Mucosa of descending colon (tissue), 3 donors: Measurements from ENCODE around the gene ERC2. TPM values are rescaled to one million over a fixed set of nuclear protein-coding genes. Genes with fewer than 3 reads are reported as not detected.

Experiments
- ATAC-seq: fragments of 200-7000 bp; cut with Tn5 transposase; one replicate; pipeline ENCODE4 v1.9.1; 2020; ENCODE audit warnings: mild to moderate bottlenecking, moderate library complexity
- DNase-seq, 3 donors: peaks; one replicate each; pipeline ENCODE4 v3.0.0-alpha.2; 2020
- H3K36me3 ChIP-seq: fragments of 200-600 bp; one replicate; pipeline ENCODE4 v1.8.0; 2021; ENCODE audit warnings: low read depth, mild to moderate bottlenecking
- H3K4me1 ChIP-seq: fragments of 200-600 bp; one replicate; pipeline ENCODE4 v1.8.0; 2021; ENCODE audit warnings: low read depth, mild to moderate bottlenecking
- H3K4me3 ChIP-seq: fragments of 200-600 bp; one replicate; pipeline ENCODE4 v1.8.0; 2021; ENCODE audit warnings: mild to moderate bottlenecking
- H3K9me3 ChIP-seq: fragments of 200-600 bp; one replicate; pipeline ENCODE4 v1.8.0; 2021; ENCODE audit warnings: mild to moderate bottlenecking
- intact Hi-C, 2 donors: fragments of 100-400 bp; cut with DNase I in 1 of 2; cut with micrococcal nuclease in 1 of 2; formaldehyde crosslinking; loops; one replicate each; pipeline versions ENCODE4 v1.11.0 to v1.11.1; 2022; cut with DNase I, micrococcal nuclease
- total RNA-seq, 3 donors: library from RNA; stranded (reverse); fragmentation: NEBNext Ultra II Directional in 2 of 3; extraction: Animal tissue kit (Norgen Biotek cat#: 25700) in 2 of 3; gene quantifications; one replicate each; pipeline versions ENCODE4 v1.2.1 to v1.2.4, GENCODE V29; 2021 to 2023
- TF ChIP-seq, protein P1 (sequence below): fragments of 200-600 bp; IDR thresholded peaks from one replicate; pipeline ENCODE4 v1.8.0; 2022; ENCODE audit warnings: antibody characterized with exemption, mild to moderate bottlenecking
- donor health status: DM: no; HTN: no; CAD: no; lungs with moderate emphysema.
- donor health status: DM: no; HTN: no; CAD: no.
- donor health status: DM: no; HTN: yes; CAD: no.

Gene ERC2
- total RNA-seq, 3 donors from 2014 or later = 0.06 to 1.8 (median 0.43) TPM

GRCh38 chr3:56458496-56459103 lies 9.7 kb downstream of the ERC2 start:
- H3K9me3 ChIP-seq = no peaks in the 10 kb centered on the region
- no peaks in the 10 kb centered on the region for H3K36me3 ChIP-seq
- TF ChIP-seq, protein P1, sequence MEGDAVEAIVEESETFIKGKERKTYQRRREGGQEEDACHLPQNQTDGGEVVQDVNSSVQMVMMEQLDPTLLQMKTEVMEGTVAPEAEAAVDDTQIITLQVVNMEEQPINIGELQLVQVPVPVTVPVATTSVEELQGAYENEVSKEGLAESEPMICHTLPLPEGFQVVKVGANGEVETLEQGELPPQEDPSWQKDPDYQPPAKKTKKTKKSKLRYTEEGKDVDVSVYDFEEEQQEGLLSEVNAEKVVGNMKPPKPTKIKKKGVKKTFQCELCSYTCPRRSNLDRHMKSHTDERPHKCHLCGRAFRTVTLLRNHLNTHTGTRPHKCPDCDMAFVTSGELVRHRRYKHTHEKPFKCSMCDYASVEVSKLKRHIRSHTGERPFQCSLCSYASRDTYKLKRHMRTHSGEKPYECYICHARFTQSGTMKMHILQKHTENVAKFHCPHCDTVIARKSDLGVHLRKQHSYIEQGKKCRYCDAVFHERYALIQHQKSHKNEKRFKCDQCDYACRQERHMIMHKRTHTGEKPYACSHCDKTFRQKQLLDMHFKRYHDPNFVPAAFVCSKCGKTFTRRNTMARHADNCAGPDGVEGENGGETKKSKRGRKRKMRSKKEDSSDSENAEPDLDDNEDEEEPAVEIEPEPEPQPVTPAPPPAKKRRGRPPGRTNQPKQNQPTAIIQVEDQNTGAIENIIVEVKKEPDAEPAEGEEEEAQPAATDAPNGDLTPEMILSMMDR = no peak
- H3K4me3 ChIP-seq = no peak overlapping the region
- DNase-seq (no peak), ATAC-seq (no peak)
- no peaks in the 10 kb centered on the region for H3K4me1 ChIP-seq
- intact Hi-C loops = no loop called here

DNA sequence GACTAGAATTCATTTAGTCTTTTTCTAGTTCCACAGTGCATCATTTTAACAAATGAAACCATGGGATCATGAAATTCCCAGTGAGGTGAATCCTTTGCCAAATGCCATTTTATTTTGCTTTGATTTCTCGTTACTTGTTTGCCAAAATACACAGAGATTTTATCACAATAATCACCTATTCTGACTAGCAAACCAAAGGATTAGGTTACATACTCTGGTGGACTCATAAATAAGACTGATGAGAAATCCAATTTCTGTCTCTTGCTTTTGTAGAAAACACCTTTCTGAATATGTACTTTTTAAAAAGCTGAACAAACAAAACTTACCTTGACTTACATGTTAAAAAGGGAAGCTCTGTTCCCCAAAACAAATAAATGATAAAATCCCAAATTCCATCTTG lies 12.2 kb downstream of the ERC2 start:
- no peak for ATAC-seq
- no peaks in the 10 kb centered on the region for H3K36me3 ChIP-seq
- intact Hi-C loops = no loop called here

GRCh38 chr3:56453011-56453410 lies 15.3 kb downstream of the ERC2 start:
- intact Hi-C loops = no loop called here
- TF ChIP-seq, protein P1 = no peak
- Histone ChIP-seq H3K9me3 (no peaks in the 10 kb centered on the region), H3K36me3 (no peaks in the 10 kb centered on the region), H3K4me3 (no peak overlapping the region), H3K4me1 (no peaks in the 10 kb centered on the region)
- ATAC-seq = no peak
- DNase-seq = no peak

More for the DNA sequence above, 12.2 kb downstream of the ERC2 start:
- Histone ChIP-seq H3K4me1 (no peaks in the 10 kb centered on the region), H3K4me3 (no peak overlapping the region), H3K9me3 (no peaks in the 10 kb centered on the region)
- no peak for DNase-seq
- TF ChIP-seq, protein P1 = no peak

- Histone ChIP-seq H3K9me3 (no peaks in the 10 kb centered on the region), H3K4me3 (no peak overlapping the region), H3K36me3 (no peaks in the 10 kb centered on the region), H3K4me1 (no peaks in the 10 kb centered on the region)
- TF ChIP-seq, protein P1 = no peak
- intact Hi-C loops = no loop called here
- no peak for ATAC-seq
- DNase-seq = no peak
Measured at GRCh38 chr3:56452085-56452484, 16.2 kb downstream of the ERC2 start.

DNA sequence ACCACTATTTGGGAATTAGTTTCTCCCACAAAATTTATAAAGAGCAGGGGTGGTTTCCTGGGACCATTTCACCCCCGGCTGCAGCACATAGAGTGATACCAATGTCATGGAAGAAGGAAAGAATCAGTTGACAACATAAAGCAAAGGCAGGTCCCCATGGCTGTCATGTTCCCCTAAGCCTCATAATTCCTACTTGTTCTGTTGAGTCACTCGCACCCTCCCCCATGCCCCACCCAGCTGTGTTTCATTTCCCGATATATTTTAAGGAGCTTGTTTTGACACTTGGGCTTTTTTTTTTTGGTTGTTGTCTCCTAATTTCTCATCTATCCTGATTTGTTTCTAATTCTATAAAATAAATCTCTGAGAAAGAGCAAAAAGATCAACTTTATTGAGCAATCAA lies 24.9 kb downstream of the ERC2 start:
- TF ChIP-seq, protein P1 = no peak
- Histone ChIP-seq H3K36me3 (no peaks in the 10 kb centered on the region), H3K4me1 (no peaks in the 10 kb centered on the region), H3K9me3 (no peaks in the 10 kb centered on the region), H3K4me3 (no peak overlapping the region)
- ATAC-seq (no peak), DNase-seq (no peak)
- intact Hi-C loops = no loop called here

GRCh38 chr3:56428667-56429066 lies 39.6 kb downstream of the ERC2 start:
- H3K36me3 ChIP-seq = no peaks in the 10 kb centered on the region
- no peak overlapping the region for H3K4me3 ChIP-seq
- DNase-seq = no peak
- no peaks in the 10 kb centered on the region for H3K4me1 ChIP-seq
- TF ChIP-seq, protein P1 = no peak
- H3K9me3 ChIP-seq = no peaks in the 10 kb centered on the region
- ATAC-seq = no peak
- intact Hi-C loops = no loop called here
